H9 (cell line): ENCODE measurements around the gene SHTN1. TPM values are rescaled to one million over a fixed set of nuclear protein-coding genes. Genes with fewer than 3 reads are reported as not detected.

ENCODE experiments used
- DNase-seq: peaks from one replicate; pipeline ENCODE4 v3.0.0-alpha.2; 2017
- H2AFZ ChIP-seq: one replicate; pipeline ENCODE4 v1.6.1; 2013; ENCODE audit warnings: mild to moderate bottlenecking, low read length, control low read depth, moderate library complexity
- H2AK5ac ChIP-seq: 2 replicates; pipeline ENCODE4 v1.6.1; 2013; ENCODE audit warnings: low read length, control low read depth, mixed read lengths; ENCODE audit not compliant: insufficient read length
- H2BK120ac ChIP-seq: one replicate; pipeline ENCODE4 v1.6.1; 2013; ENCODE audit warnings: low read depth, mild to moderate bottlenecking, low read length, control low read depth, inconsistent platforms; ENCODE audit not compliant: poor library complexity, severe bottlenecking
- H2BK12ac ChIP-seq: 2 replicates; pipeline ENCODE4 v1.6.1; 2013; ENCODE audit warnings: low read length, control low read depth, mixed read lengths, low read depth; ENCODE audit not compliant: insufficient read length
- H2BK15ac ChIP-seq: 2 replicates; pipeline ENCODE4 v1.6.1; 2013; ENCODE audit warnings: low read depth, low read length, control low read depth
- H2BK20ac ChIP-seq: one replicate; pipeline ENCODE4 v1.6.1; 2013; ENCODE audit warnings: low read depth, mild to moderate bottlenecking, low read length, control low read depth, inconsistent platforms; ENCODE audit not compliant: poor library complexity, severe bottlenecking
- H2BK5ac ChIP-seq: 2 replicates; pipeline ENCODE4 v1.6.1; 2013; ENCODE audit warnings: low read length, control low read depth, mixed read lengths; ENCODE audit not compliant: insufficient read length
- H3K14ac ChIP-seq: 2 replicates; pipeline ENCODE4 v1.6.1; 2013; ENCODE audit warnings: low read length, control low read depth; ENCODE audit not compliant: insufficient read depth
- H3K18ac ChIP-seq: 2 replicates; pipeline ENCODE4 v1.6.1; 2013; ENCODE audit warnings: low read depth, mild to moderate bottlenecking, mixed read lengths, low read length, control low read depth; ENCODE audit not compliant: insufficient read length
- H3K23ac ChIP-seq: 2 replicates; pipeline ENCODE4 v1.6.1; 2013; ENCODE audit warnings: low read length, control low read depth, mixed read lengths, low read depth; ENCODE audit not compliant: insufficient read length
- H3K23me2 ChIP-seq: 2 replicates; pipeline ENCODE4 v1.6.1; 2013; ENCODE audit warnings: low read depth, mild to moderate bottlenecking, mixed read lengths, low read length, control low read depth; ENCODE audit not compliant: insufficient read length, poor library complexity, severe bottlenecking
- H3K27ac ChIP-seq: 2 replicates; pipeline ENCODE4 v1.5.1; 2013; ENCODE audit warnings: low read length, control low read depth, mixed read lengths, low read depth; ENCODE audit not compliant: insufficient read length
- H3K27me3 ChIP-seq: 2 replicates; pipeline ENCODE4 v1.6.1; 2013; ENCODE audit warnings: low read length, control low read depth, inconsistent platforms; ENCODE audit not compliant: insufficient read depth
- H3K4ac ChIP-seq: 2 replicates; pipeline ENCODE4 v1.6.1; 2013; ENCODE audit warnings: low read depth, mild to moderate bottlenecking, control low read depth, inconsistent platforms, low read length, moderate library complexity
- H3K4me1 ChIP-seq: 2 replicates; pipeline ENCODE4 v1.6.1; 2013; ENCODE audit warnings: low read length, control low read depth, inconsistent platforms; ENCODE audit not compliant: insufficient read depth
- H3K4me2 ChIP-seq: 2 replicates; pipeline ENCODE4 v1.6.1; 2013; ENCODE audit warnings: low read length, control low read depth, mixed read lengths; ENCODE audit not compliant: insufficient read length, insufficient read depth
- H3K56ac ChIP-seq: 2 replicates; pipeline ENCODE4 v1.6.1; 2013; ENCODE audit warnings: low read depth, mild to moderate bottlenecking, mixed read lengths, low read length, control low read depth; ENCODE audit not compliant: insufficient read length
- H3K79me1 ChIP-seq: 2 replicates; pipeline ENCODE4 v1.6.1; 2013; ENCODE audit warnings: low read depth, mild to moderate bottlenecking, moderate library complexity, low read length, control low read depth, inconsistent platforms; ENCODE audit not compliant: insufficient read depth, poor library complexity, severe bottlenecking
- H3K79me2 ChIP-seq: 2 replicates; pipeline ENCODE4 v1.6.1; 2013; ENCODE audit warnings: low read length, control low read depth, inconsistent platforms; ENCODE audit not compliant: insufficient read depth
- H3K9ac ChIP-seq: 2 replicates; pipeline ENCODE4 v1.6.1; 2013; ENCODE audit warnings: low read length, control low read depth, mixed read lengths; ENCODE audit not compliant: insufficient read length; ENCODE audit errors: extremely low read depth
- H3K9me3 ChIP-seq: one replicate; pipeline ENCODE4 v1.6.1; 2013; ENCODE audit warnings: low read depth, low read length, inconsistent platforms; ENCODE audit not compliant: control insufficient read depth
- H3T11ph ChIP-seq: one replicate; pipeline ENCODE4 v1.6.1; 2013; ENCODE audit warnings: mild to moderate bottlenecking, low read length, control low read depth, inconsistent platforms
- H4K20me1 ChIP-seq: one replicate; pipeline ENCODE4 v1.6.1; 2013; ENCODE audit not compliant: control insufficient read depth, insufficient read length, insufficient read depth
- H4K5ac ChIP-seq: 2 replicates; pipeline ENCODE4 v1.6.1; 2013; ENCODE audit warnings: low read depth, mild to moderate bottlenecking, mixed read lengths, low read length, control low read depth; ENCODE audit not compliant: insufficient read length
- H4K8ac ChIP-seq: replicated peaks from 2 replicates; pipeline ENCODE4 v1.6.1; 2013; ENCODE audit warnings: low read length, control low read depth, mixed read lengths, low read depth; ENCODE audit not compliant: insufficient read length
- H4K91ac ChIP-seq: 2 replicates; pipeline ENCODE4 v1.6.1; 2013; ENCODE audit warnings: low read depth, mild to moderate bottlenecking, moderate library complexity, mixed read lengths, low read length, control low read depth; ENCODE audit not compliant: insufficient read length
- H3K27ac Mint-ChIP-seq, 3 experiments: 2 replicates in 2 of 3; 3 replicates in 1 of 3; pipeline ENCODE4 v1.8.0; 2020 to 2021; ENCODE audit warnings: mixed read lengths in 3 of 3, mild to moderate bottlenecking in 1 of 3, moderate library complexity in 1 of 3
- H3K27me3 Mint-ChIP-seq: 2 replicates; pipeline ENCODE4 v1.8.0; 2021; ENCODE audit warnings: low read depth, mild to moderate bottlenecking, moderate library complexity, mixed read lengths
- H3K36me3 Mint-ChIP-seq, 3 experiments: 2 replicates in 2 of 3; 3 replicates in 1 of 3; pipeline ENCODE4 v1.8.0; 2020 to 2021; ENCODE audit warnings: low read depth in 3 of 3, mixed read lengths in 3 of 3; ENCODE audit not compliant: insufficient read depth in 1 of 3
- H3K4me1 Mint-ChIP-seq, 2 experiments: 2 replicates each; pipeline ENCODE4 v1.8.0; 2020; ENCODE audit warnings: mixed read lengths in 2 of 2
- H3K4me3 Mint-ChIP-seq, 2 experiments: 2 replicates in 1 of 2; 3 replicates in 1 of 2; pipeline ENCODE4 v1.8.0; 2020 to 2021; ENCODE audit warnings: mild to moderate bottlenecking in 2 of 2, mixed read lengths in 2 of 2, moderate library complexity in 1 of 2
- H3K9me3 Mint-ChIP-seq, 2 experiments: 2 replicates in 1 of 2; 3 replicates in 1 of 2; pipeline ENCODE4 v1.8.0; 2020; ENCODE audit warnings: mild to moderate bottlenecking in 2 of 2, mixed read lengths in 2 of 2, moderate library complexity in 1 of 2
- WGBS: extraction: QIAGEN DNeasy Blood & Tissue Kit; methylation state at CpG from one replicate; pipeline ENCODE4 v1.1.7; 2013; ENCODE audit warnings: missing lambda C conversion rate, low lambda C conversion rate, mixed read lengths; ENCODE audit not compliant: insufficient read length; ENCODE audit errors: extremely low coverage; 5-methylcytosine and 5-hydroxymethylcytosine counted together
- total RNA-seq: library from RNA; stranded (reverse); gene quantifications from 2 replicates; pipeline ENCODE4 v1.2.1, GENCODE V29; 2021
- TF ChIP-seq, protein P1 (sequence below): fragments of 200-600 bp; sonication (generic); conservative IDR thresholded peaks from 3 replicates; pipeline ENCODE4 v1.8.0; 2021; ENCODE audit warnings: antibody characterized with exemption, mild to moderate bottlenecking

The SHTN1 gene
- total RNA-seq, 1 experiment from 2014 or later, result 22.1 TPM

GRCh38 chr10:116973371-116973905 is 31.5 kb downstream of the SHTN1 start:
- Histone ChIP-seq H3K9ac (no peak overlapping the region), H4K91ac (no peak overlapping the region), H3K4ac (no peak overlapping the region)

More at GRCh38 chr10:116973371-116973905, 31.5 kb downstream of the SHTN1 start:
- H4K8ac ChIP-seq, result no peak overlapping the region
- no peaks in the 10 kb centered on the region for H3K27me3 Mint-ChIP-seq
- H3K23me2 ChIP-seq, result no peaks in the 10 kb centered on the region
- peaks cover 32 to 33% of the 10 kb centered on the region in 2 experiments for H3K4me1 Mint-ChIP-seq
- no peaks in the 10 kb centered on the region for H3K9me3 ChIP-seq
- no peak overlapping the region for H3K23ac ChIP-seq
- no peaks in the 10 kb centered on the region; the same call in 1 of the 2 replicates for H3K4me1 ChIP-seq
- H3K18ac ChIP-seq, result no peak overlapping the region
- no peak overlapping the region for H3K14ac ChIP-seq
- H2BK15ac ChIP-seq, result no peak overlapping the region
- no peak overlapping the region for H3K4me2 ChIP-seq
- no peak overlapping the region for H2AFZ ChIP-seq
- H3K79me1 ChIP-seq, result no peaks in the 10 kb centered on the region
- H3K4me3 Mint-ChIP-seq, result no peak overlapping the region
- H3K27ac Mint-ChIP-seq, result peak overlapping the region in 1 of 3 experiments; percentile 6; a peak in 1 of 7 replicates
- H2AK5ac ChIP-seq, result no peak overlapping the region
- H3K27me3 ChIP-seq, result no peaks in the 10 kb centered on the region
- no peak overlapping the region for H4K5ac ChIP-seq
- H4K20me1 ChIP-seq, result no peaks in the 10 kb centered on the region
- H3K27ac ChIP-seq, result no peak overlapping the region
- H3K36me3 Mint-ChIP-seq, result peaks cover 0 to 10% (median 7%) of the 10 kb centered on the region in 3 experiments; a peak in 5 of 7 replicates
- H3K56ac ChIP-seq, result no peak overlapping the region
- H3K9me3 Mint-ChIP-seq, result peaks cover 0 to 4% of the 10 kb centered on the region in 2 experiments; a peak in 1 of 5 replicates
- DNase-seq, result no peak
- H2BK120ac ChIP-seq, result no peak overlapping the region
- WGBS, result no CpG with 5 or more reads among the region's 4 CpGs
- H2BK5ac ChIP-seq, result no peak overlapping the region
- TF ChIP-seq, protein P1, sequence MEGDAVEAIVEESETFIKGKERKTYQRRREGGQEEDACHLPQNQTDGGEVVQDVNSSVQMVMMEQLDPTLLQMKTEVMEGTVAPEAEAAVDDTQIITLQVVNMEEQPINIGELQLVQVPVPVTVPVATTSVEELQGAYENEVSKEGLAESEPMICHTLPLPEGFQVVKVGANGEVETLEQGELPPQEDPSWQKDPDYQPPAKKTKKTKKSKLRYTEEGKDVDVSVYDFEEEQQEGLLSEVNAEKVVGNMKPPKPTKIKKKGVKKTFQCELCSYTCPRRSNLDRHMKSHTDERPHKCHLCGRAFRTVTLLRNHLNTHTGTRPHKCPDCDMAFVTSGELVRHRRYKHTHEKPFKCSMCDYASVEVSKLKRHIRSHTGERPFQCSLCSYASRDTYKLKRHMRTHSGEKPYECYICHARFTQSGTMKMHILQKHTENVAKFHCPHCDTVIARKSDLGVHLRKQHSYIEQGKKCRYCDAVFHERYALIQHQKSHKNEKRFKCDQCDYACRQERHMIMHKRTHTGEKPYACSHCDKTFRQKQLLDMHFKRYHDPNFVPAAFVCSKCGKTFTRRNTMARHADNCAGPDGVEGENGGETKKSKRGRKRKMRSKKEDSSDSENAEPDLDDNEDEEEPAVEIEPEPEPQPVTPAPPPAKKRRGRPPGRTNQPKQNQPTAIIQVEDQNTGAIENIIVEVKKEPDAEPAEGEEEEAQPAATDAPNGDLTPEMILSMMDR, result no peak
- no peak overlapping the region for H3T11ph ChIP-seq
- H3K79me2 ChIP-seq, result no peaks in the 10 kb centered on the region
- H2BK12ac ChIP-seq, result no peak overlapping the region
- H2BK20ac ChIP-seq, result no peak overlapping the region
